HEK293 (cell line): ENCODE measurements around the gene PCBD2.
A peak's percentile ranks its signal among the peaks of the same experiment; 100 is the strongest.

Experiments used
- ATF2 ChIP-seq: fragments of 450-650 bp; formaldehyde crosslinking; IDR thresholded peaks from 2 replicates; pipeline ENCODE4 v1.5.1; 2016; ENCODE audit warnings: missing biosample characterization, missing genetic modification characterization, low read depth
- KLF16 ChIP-seq: fragments of 450-650 bp; formaldehyde crosslinking; IDR thresholded peaks from 2 replicates; pipeline ENCODE4 v1.5.1; 2017; ENCODE audit warnings: missing biosample characterization, missing genetic modification characterization
- MZF1 ChIP-seq: fragments of 450-650 bp; formaldehyde crosslinking; IDR thresholded peaks from 2 replicates; pipeline ENCODE4 v1.5.1; 2017; ENCODE audit warnings: missing biosample characterization, missing genetic modification characterization, borderline replicate concordance
- REST ChIP-seq: fragments of 450-650 bp; formaldehyde crosslinking; IDR thresholded peaks from 2 replicates; pipeline ENCODE4 v1.5.1; 2016; ENCODE audit warnings: missing biosample characterization, missing genetic modification characterization
- SETDB1 ChIP-seq: IDR thresholded peaks from one replicate; pipeline ENCODE4 v1.6.1; 2017; ENCODE audit warnings: mild to moderate bottlenecking, low read length, moderate library complexity, mixed read lengths; ENCODE audit not compliant: insufficient read length
- YY1 ChIP-seq: fragments of 450-650 bp; formaldehyde crosslinking; IDR thresholded peaks from 2 replicates; pipeline ENCODE4 v1.5.1; 2018; ENCODE audit warnings: missing biosample characterization, missing genetic modification characterization
- ZBTB1 ChIP-seq: fragments of 450-650 bp; formaldehyde crosslinking; IDR thresholded peaks from 2 replicates; pipeline ENCODE4 v1.5.1; 2016; ENCODE audit warnings: missing biosample characterization, missing genetic modification characterization
- ZBTB17 ChIP-seq: fragments of 450-650 bp; formaldehyde crosslinking; IDR thresholded peaks from 2 replicates; pipeline ENCODE4 v1.5.1; 2016; ENCODE audit warnings: missing biosample characterization, missing genetic modification characterization
- ZBTB8A ChIP-seq: fragments of 450-650 bp; formaldehyde crosslinking; IDR thresholded peaks from 2 replicates; pipeline ENCODE4 v1.5.1; 2016; ENCODE audit warnings: missing biosample characterization, missing genetic modification characterization
- ZNF112 ChIP-seq: fragments of 450-650 bp; formaldehyde crosslinking; IDR thresholded peaks from 2 replicates; pipeline ENCODE4 v1.5.0; 2017; ENCODE audit warnings: missing biosample characterization, missing genetic modification characterization
- ZNF121 ChIP-seq: fragments of 450-650 bp; formaldehyde crosslinking; IDR thresholded peaks from 2 replicates; pipeline ENCODE4 v1.5.1; 2016; ENCODE audit warnings: missing biosample characterization, missing genetic modification characterization
- ZNF132 ChIP-seq: fragments of 450-650 bp; formaldehyde crosslinking; IDR thresholded peaks from 2 replicates; pipeline ENCODE4 v1.5.1; 2017; ENCODE audit warnings: missing biosample characterization, missing genetic modification characterization, borderline replicate concordance
- ZNF138 ChIP-seq: fragments of 450-650 bp; formaldehyde crosslinking; IDR thresholded peaks from 2 replicates; pipeline ENCODE4 v1.5.1; 2016; ENCODE audit warnings: missing biosample characterization, missing genetic modification characterization, borderline replicate concordance
- ZNF140 ChIP-seq: fragments of 450-650 bp; formaldehyde crosslinking; IDR thresholded peaks from 2 replicates; pipeline ENCODE4 v1.5.1; 2016; ENCODE audit warnings: missing biosample characterization, missing genetic modification characterization
- ZNF155 ChIP-seq: fragments of 450-650 bp; formaldehyde crosslinking; IDR thresholded peaks from 2 replicates; pipeline ENCODE4 v1.5.1; 2016; ENCODE audit warnings: missing biosample characterization, missing genetic modification characterization
- ZNF157 ChIP-seq: fragments of 450-650 bp; formaldehyde crosslinking; IDR thresholded peaks from 2 replicates; pipeline ENCODE4 v1.5.1; 2016; ENCODE audit warnings: missing biosample characterization, missing genetic modification characterization
- ZNF202 ChIP-seq: fragments of 450-650 bp; formaldehyde crosslinking; IDR thresholded peaks from 2 replicates; pipeline ENCODE4 v1.5.1; 2016; ENCODE audit warnings: missing biosample characterization, missing genetic modification characterization, borderline replicate concordance
- ZNF302 ChIP-seq: fragments of 450-650 bp; formaldehyde crosslinking; IDR thresholded peaks from 2 replicates; pipeline ENCODE4 v1.5.1; 2016; ENCODE audit warnings: missing biosample characterization, missing genetic modification characterization, low read depth
- ZNF350 ChIP-seq: fragments of 450-650 bp; formaldehyde crosslinking; IDR thresholded peaks from 2 replicates; pipeline ENCODE4 v1.5.0; 2017; ENCODE audit warnings: missing biosample characterization, mild to moderate bottlenecking, missing genetic modification characterization
- ZNF366 ChIP-seq: fragments of 450-650 bp; formaldehyde crosslinking; conservative IDR thresholded peaks from 2 replicates; pipeline ENCODE4 v1.5.1; 2016; ENCODE audit warnings: missing biosample characterization, missing genetic modification characterization
- ZNF37A ChIP-seq: fragments of 450-650 bp; IDR thresholded peaks from 2 replicates; pipeline ENCODE4 v1.5.1; 2018; ENCODE audit warnings: missing biosample characterization, missing genetic modification characterization
- ZNF423 ChIP-seq: fragments of 450-650 bp; formaldehyde crosslinking; IDR thresholded peaks from 2 replicates; pipeline ENCODE4 v1.5.1; 2016; ENCODE audit warnings: missing biosample characterization, missing genetic modification characterization
- ZNF473 ChIP-seq: fragments of 450-650 bp; formaldehyde crosslinking; IDR thresholded peaks from 2 replicates; pipeline ENCODE4 v1.5.1; 2017; ENCODE audit warnings: missing biosample characterization, missing genetic modification characterization
- ZNF48 ChIP-seq: fragments of 450-650 bp; formaldehyde crosslinking; IDR thresholded peaks from 2 replicates; pipeline ENCODE4 v1.5.1; 2016; ENCODE audit warnings: missing biosample characterization, missing genetic modification characterization
- ZNF555 ChIP-seq: fragments of 450-650 bp; formaldehyde crosslinking; conservative IDR thresholded peaks from 2 replicates; pipeline ENCODE4 v1.5.1; 2017; ENCODE audit warnings: missing biosample characterization, mild to moderate bottlenecking, missing genetic modification characterization, inconsistent platforms
- ZNF571 ChIP-seq: fragments of 450-650 bp; formaldehyde crosslinking; IDR thresholded peaks from 2 replicates; pipeline ENCODE4 v1.5.0; 2017; ENCODE audit warnings: missing biosample characterization, missing genetic modification characterization
- ZNF585B ChIP-seq: fragments of 450-650 bp; formaldehyde crosslinking; IDR thresholded peaks from 2 replicates; pipeline ENCODE4 v1.5.1; 2016; ENCODE audit warnings: missing biosample characterization, missing genetic modification characterization
- ZNF600 ChIP-seq: fragments of 450-650 bp; formaldehyde crosslinking; IDR thresholded peaks from 2 replicates; pipeline ENCODE4 v1.5.1; 2016; ENCODE audit warnings: missing biosample characterization, missing genetic modification characterization
- ZNF623 ChIP-seq: fragments of 450-650 bp; formaldehyde crosslinking; IDR thresholded peaks from 2 replicates; pipeline ENCODE4 v1.5.1; 2016; ENCODE audit warnings: missing biosample characterization, missing genetic modification characterization
- ZNF624 ChIP-seq: fragments of 450-650 bp; formaldehyde crosslinking; IDR thresholded peaks from 2 replicates; pipeline ENCODE4 v1.5.1; 2017; ENCODE audit warnings: missing biosample characterization, missing genetic modification characterization
- ZSCAN23 ChIP-seq: fragments of 450-650 bp; formaldehyde crosslinking; IDR thresholded peaks from 2 replicates; pipeline ENCODE4 v1.5.1; 2016; ENCODE audit warnings: missing biosample characterization, missing genetic modification characterization
- TF ChIP-seq, protein P1 (sequence below): fragments of 450-650 bp; formaldehyde crosslinking; IDR thresholded peaks from 2 replicates; pipeline ENCODE4 v1.5.1; 2016; ENCODE audit warnings: missing biosample characterization, missing genetic modification characterization, borderline replicate concordance
- TF ChIP-seq, protein P2 (sequence below): fragments of 450-650 bp; formaldehyde crosslinking; IDR thresholded peaks from 2 replicates; pipeline ENCODE4 v1.5.1; 2016; ENCODE audit warnings: missing biosample characterization, missing genetic modification characterization

The PCBD2 gene

GRCh38 chr5:134905246-134905996 lies 490 bp downstream of the PCBD2 start (continued):
- TF ChIP-seq ATF2 (tag by site-specific recombination) (no peak), ZBTB8A (tag by site-specific recombination) (no peak; the same call in 1 of the 2 replicates), YY1 (no peak), ZNF112 (tag by site-specific recombination) (no peak), KLF16 (tag by site-specific recombination) (no peak), ZNF350 (tag by site-specific recombination) (no peak), ZNF302 (tag by site-specific recombination) (no peak), ZNF585B (tag by site-specific recombination) (no peak), ZNF157 (tag by site-specific recombination) (no peak), REST (tag by site-specific recombination) (no peak), SETDB1 (no peak), ZNF623 (tag by site-specific recombination) (no peak), ZNF555 (tag by site-specific recombination) (no peak), ZNF423 (tag by site-specific recombination) (no peak), ZNF140 (tag by site-specific recombination) (no peak), ZNF571 (tag by site-specific recombination) (no peak), ZNF48 (tag by site-specific recombination) (no peak), ZNF37A (no peak), ZBTB17 (tag by site-specific recombination) (peak; percentile 69), ZNF121 (tag by site-specific recombination) (no peak), ZBTB1 (tag by site-specific recombination) (no peak), ZSCAN23 (tag by site-specific recombination) (no peak), ZNF155 (tag by site-specific recombination) (no peak), ZNF624 (no peak), ZNF473 (tag by site-specific recombination) (no peak), ZNF202 (tag by site-specific recombination) (no peak), ZNF138 (tag by site-specific recombination) (no peak), ZNF600 (tag by site-specific recombination) (peak; percentile 91), MZF1 (no peak), ZNF132 (tag by site-specific recombination) (no peak), ZNF366 (tag by site-specific recombination) (peak; percentile 78)
- TF ChIP-seq, protein P1, sequence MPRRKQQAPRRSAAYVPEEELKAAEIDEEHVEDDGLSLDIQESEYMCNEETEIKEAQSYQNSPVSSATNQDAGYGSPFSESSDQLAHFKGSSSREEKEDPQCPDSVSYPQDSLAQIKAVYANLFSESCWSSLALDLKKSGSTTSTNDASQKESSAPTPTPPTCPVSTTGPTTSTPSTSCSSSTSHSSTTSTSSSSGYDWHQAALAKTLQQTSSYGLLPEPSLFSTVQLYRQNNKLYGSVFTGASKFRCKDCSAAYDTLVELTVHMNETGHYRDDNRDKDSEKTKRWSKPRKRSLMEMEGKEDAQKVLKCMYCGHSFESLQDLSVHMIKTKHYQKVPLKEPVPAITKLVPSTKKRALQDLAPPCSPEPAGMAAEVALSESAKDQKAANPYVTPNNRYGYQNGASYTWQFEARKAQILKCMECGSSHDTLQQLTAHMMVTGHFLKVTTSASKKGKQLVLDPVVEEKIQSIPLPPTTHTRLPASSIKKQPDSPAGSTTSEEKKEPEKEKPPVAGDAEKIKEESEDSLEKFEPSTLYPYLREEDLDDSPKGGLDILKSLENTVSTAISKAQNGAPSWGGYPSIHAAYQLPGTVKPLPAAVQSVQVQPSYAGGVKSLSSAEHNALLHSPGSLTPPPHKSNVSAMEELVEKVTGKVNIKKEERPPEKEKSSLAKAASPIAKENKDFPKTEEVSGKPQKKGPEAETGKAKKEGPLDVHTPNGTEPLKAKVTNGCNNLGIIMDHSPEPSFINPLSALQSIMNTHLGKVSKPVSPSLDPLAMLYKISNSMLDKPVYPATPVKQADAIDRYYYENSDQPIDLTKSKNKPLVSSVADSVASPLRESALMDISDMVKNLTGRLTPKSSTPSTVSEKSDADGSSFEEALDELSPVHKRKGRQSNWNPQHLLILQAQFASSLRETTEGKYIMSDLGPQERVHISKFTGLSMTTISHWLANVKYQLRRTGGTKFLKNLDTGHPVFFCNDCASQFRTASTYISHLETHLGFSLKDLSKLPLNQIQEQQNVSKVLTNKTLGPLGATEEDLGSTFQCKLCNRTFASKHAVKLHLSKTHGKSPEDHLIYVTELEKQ (tag by site-specific recombination): no peak
- TF ChIP-seq, protein P2, sequence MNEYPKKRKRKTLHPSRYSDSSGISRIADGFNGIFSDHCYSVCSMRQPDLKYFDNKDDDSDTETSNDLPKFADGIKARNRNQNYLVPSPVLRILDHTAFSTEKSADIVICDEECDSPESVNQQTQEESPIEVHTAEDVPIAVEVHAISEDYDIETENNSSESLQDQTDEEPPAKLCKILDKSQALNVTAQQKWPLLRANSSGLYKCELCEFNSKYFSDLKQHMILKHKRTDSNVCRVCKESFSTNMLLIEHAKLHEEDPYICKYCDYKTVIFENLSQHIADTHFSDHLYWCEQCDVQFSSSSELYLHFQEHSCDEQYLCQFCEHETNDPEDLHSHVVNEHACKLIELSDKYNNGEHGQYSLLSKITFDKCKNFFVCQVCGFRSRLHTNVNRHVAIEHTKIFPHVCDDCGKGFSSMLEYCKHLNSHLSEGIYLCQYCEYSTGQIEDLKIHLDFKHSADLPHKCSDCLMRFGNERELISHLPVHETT (tag by site-specific recombination): no peak
